Measurements from ENCODE around the gene RHBDF1. TPM values are rescaled to one million over a fixed set of nuclear protein-coding genes. Genes with fewer than 3 reads are reported as not detected.
A peak's percentile ranks its signal among the peaks of the same experiment; 100 is the strongest.

RHBDF1 gene
- total RNA-seq, 1 donor from 2014 or later, result 48.4 TPM

- H3K9me3 ChIP-seq, result no peaks in the 10 kb centered on the region
- DNase-seq, result no peak
- peak overlapping the region; percentile 82 for H3K4me3 ChIP-seq
- TF ChIP-seq CTCF (IDR thresholded peaks at IDR 0.05), result no peak
- ATAC-seq, result no peak
- intact Hi-C loops (cut with DNase I), result no loop called here
- peaks cover 43% of the 10 kb centered on the region for H3K4me1 ChIP-seq
- peak overlapping the region; percentile 93 for H3K27ac ChIP-seq
- peaks cover 14% of the 10 kb centered on the region for H3K36me3 ChIP-seq
- H3K27me3 ChIP-seq, result no peaks in the 10 kb centered on the region
Observed at GRCh38 chr16:79151-80054, 7.0 kb upstream of the RHBDF1 start.

GRCh38 chr16:78444-79150 is 6.2 kb upstream of the RHBDF1 start:
- no peaks in the 10 kb centered on the region for H3K27me3 ChIP-seq
- peaks cover 42% of the 10 kb centered on the region for H3K4me1 ChIP-seq
- peaks cover 14% of the 10 kb centered on the region for H3K36me3 ChIP-seq
- H3K27ac ChIP-seq, result peak overlapping the region; percentile 93
- TF ChIP-seq CTCF (IDR thresholded peaks at IDR 0.05), result no peak
- DNase-seq (no peak), ATAC-seq (peak; percentile 1)
- H3K9me3 ChIP-seq, result no peaks in the 10 kb centered on the region
- H3K4me3 ChIP-seq, result peak overlapping the region; percentile 82
- intact Hi-C loops (cut with DNase I), result no loop called here

- Histone ChIP-seq H3K27ac (peak within 1 kb of the TSS; percentile 93), H3K9me3 (no peaks in the 10 kb centered on the region), H3K4me3 (peak within 1 kb of the TSS; percentile 82), H3K27me3 (no peaks in the 10 kb centered on the region), H3K4me1 (peaks cover 49% of the 10 kb centered on the region), H3K36me3 (peaks cover 12% of the 10 kb centered on the region)
- intact Hi-C loops (cut with DNase I), result no loop called here
- ATAC-seq (peak; percentile 85), DNase-seq (peak; percentile 94)
- TF ChIP-seq CTCF (IDR thresholded peaks at IDR 0.05), result no peak
Observed at GRCh38 chr16:77807-78443, 5.5 kb upstream of the RHBDF1 start, which contains the start of gene MPG. TSS of gene MPG (plus strand) at chr16:78225. CDS start at chr16:78310, 85 bp downstream.

GRCh38 chr16:77273-77806 is 4.9 kb upstream of the RHBDF1 start:
- Histone ChIP-seq H3K9me3 (no peaks in the 10 kb centered on the region), H3K27ac (peak overlapping the region; percentile 93), H3K36me3 (peaks cover 11% of the 10 kb centered on the region), H3K27me3 (no peaks in the 10 kb centered on the region), H3K4me1 (peaks cover 52% of the 10 kb centered on the region), H3K4me3 (peak overlapping the region; percentile 82)
- ATAC-seq (peak; percentile 56), DNase-seq (peak; percentile 84)
- TF ChIP-seq CTCF (IDR thresholded peaks at IDR 0.05), result no peak
- intact Hi-C loops (cut with DNase I), result no loop called here

GRCh38 chr16:76535-77272 is 4.3 kb upstream of the RHBDF1 start:
- peak; percentile 17 for ATAC-seq
- peak overlapping the region; percentile 93 for H3K27ac ChIP-seq

More at GRCh38 chr16:76535-77272, 4.3 kb upstream of the RHBDF1 start:
- intact Hi-C loops (cut with DNase I), result no loop called here
- peak; percentile 80 for DNase-seq
- Histone ChIP-seq H3K4me1 (peaks cover 52% of the 10 kb centered on the region), H3K9me3 (no peaks in the 10 kb centered on the region), H3K27me3 (no peaks in the 10 kb centered on the region), H3K4me3 (peak overlapping the region; percentile 82), H3K36me3 (peaks cover 11% of the 10 kb centered on the region)
- TF ChIP-seq CTCF (IDR thresholded peaks at IDR 0.05), result no peak

All from upper lobe of right lung (tissue), 1 donor.